SK-MEL-5 (cell line): ENCODE data around the gene ADNP2. TPM values are rescaled to one million over a fixed set of nuclear protein-coding genes. Genes with fewer than 3 reads are reported as not detected.
"Not testable (repeated sequence)": the region's sequence is repeated elsewhere in the genome, so short reads cannot be mapped to it uniquely, and the experiment has no call there.

ENCODE experiments used
- DNase-seq: peaks from one replicate; pipeline ENCODE4 v3.0.0-alpha.2; 2016; ENCODE audit warnings: low read depth, low spot score
- in situ Hi-C: cut with HindIII; loops from 2 replicates; pipeline ENCODE4 v1.10.0; 2016; ENCODE audit warnings: low sequenced_read_pairs, high pct_unique_total_duplicates, low pct_unique_long_range_greater_than_20kb
- total RNA-seq: library from RNA; depleted of rRNA; stranded (reverse); fragments of >200 nt; shearing (Covaris generic); gene quantifications from 2 replicates; pipeline ENCODE4 v1.2.3, GENCODE V29; 2014

The ADNP2 gene
- total RNA-seq, 1 experiment from 2014 or later, result 13.3 TPM

DNA sequence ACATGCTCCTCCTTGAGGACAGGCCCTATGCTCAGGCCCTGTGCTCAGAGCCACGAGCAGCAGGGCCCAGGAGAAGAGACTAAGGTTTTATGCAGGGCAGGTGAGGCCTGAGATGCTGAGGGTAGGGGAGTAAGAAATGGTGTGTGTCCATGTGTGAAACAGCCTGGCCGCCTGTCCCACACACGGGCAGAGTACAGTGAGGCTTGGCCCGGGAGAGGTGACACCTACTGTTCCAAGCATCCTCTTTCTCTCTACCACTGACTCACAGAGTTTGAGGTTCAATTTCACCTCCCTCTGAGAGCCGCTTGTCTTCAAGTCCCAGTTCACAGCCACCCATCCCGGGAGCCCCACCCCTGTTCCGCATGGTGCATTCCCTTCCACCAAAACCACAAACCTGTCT, 54.1 kb downstream of the ADNP2 start:
- in situ Hi-C loops, result no loop called here
- no peak for DNase-seq

DNA sequence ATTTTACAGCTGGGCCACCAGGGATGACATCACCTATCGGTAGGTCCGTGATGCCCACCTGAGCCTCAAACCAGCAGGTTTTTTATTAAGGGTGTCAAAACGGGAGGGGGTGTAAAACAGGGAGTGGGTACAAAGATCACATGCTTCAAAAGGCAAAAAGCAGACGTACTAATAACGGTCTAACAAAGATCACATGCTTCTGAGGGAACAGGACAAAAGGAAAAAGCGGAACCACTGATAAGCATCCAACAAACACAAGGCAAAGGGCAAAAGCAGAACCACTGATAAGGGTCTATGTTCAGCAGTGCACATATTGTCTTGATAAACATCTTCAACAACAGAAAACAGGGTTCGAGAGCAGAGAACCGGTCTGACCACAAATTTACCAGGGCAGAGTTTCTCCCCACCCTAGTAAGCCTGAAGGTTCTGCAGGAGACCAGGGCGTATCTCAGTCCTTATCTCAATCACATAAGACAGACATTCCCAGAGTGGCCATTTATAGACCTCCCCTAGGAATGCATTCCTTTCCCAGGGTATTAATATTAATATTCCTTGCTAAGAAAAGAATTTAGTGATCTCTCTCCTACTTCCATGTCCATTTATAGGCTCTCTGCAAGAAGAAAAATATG, 55.8 kb downstream of the ADNP2 start:
- DNase-seq, in situ Hi-C loops: not testable (repeated sequence)

DNA sequence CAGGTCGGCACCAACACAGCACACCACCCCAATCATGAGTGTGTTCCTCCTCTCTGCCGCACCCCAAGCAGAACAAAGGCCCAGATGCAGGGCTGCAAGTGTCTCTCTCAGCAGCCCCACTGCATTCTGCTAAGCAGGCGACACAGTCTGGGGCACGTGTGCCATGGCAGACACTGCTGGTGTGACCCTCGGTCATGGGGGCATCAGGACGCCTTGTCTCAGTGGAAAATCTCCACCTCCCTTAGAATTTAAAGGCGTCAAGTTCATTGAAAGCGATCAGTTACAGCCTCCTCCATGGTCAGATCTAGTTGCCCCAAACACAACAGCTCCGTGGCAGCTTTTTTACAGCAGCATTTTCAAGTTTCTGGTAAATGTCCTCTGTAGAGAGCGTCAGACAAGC, 57.2 kb downstream of the ADNP2 start:
- in situ Hi-C loops, result no loop called here

GRCh38 chr18:80166725-80167124, 57.7 kb downstream of the ADNP2 start:
- in situ Hi-C loops, result no loop called here
- DNase-seq, result no peak

More for the DNA sequence above, 57.2 kb downstream of the ADNP2 start:
- no peak for DNase-seq

- no peak for DNase-seq
- in situ Hi-C loops, result no loop called here
These were observed 58.3 kb downstream of the ADNP2 start for GRCh38 chr18:80167331-80167730.

DNA sequence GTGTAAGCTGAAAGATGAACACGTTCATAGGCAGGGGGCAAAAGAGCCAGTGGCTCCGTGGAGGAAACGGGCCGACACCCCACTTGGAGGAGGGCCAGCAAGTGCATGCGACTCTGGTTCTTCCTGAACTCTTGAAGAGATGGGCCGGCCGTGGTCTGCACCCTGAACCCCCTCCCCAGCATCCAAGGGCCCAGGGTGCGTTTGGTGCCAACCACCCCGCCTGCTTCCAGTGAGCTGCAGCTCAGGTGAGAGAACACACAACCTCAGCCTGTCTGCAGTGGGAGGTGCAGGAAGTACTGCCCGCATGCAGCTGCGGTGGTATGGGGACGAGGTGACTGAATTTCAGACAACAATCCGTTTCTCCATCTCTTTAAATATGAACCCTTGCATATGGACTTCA, 58.9 kb downstream of the ADNP2 start:
- no peak for DNase-seq
- in situ Hi-C loops, result no loop called here

- no peak for DNase-seq
- in situ Hi-C loops, result no loop called here
These were observed 59.3 kb downstream of the ADNP2 start for GRCh38 chr18:80168346-80168745.

GRCh38 chr18:80168982-80169381, 59.9 kb downstream of the ADNP2 start:
- no peak for DNase-seq
- in situ Hi-C loops, result no loop called here

DNA sequence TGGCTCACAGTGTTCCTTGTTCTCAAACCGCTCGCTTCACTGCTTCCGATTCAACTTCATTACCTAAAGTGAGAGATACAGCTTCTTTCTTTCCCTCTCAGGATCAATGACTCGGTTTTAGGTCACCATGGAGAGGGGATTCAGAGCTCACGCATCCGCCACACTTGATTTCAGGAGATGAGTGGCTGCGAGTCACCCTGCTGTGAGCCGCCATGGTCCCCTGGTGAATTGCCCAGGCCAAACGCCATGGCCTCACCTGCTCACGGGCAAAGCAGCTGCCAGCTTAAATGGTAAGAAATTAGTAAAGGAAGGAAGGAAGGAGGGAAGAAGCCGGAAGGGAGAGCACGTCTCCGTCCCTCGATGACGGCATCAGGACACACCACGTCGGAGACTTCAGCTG, 60.5 kb downstream of the ADNP2 start:
- in situ Hi-C loops, result no loop called here
- DNase-seq, result no peak

- in situ Hi-C loops, result no loop called here
- no peak for DNase-seq
These were observed 61.5 kb downstream of the ADNP2 start for GRCh38 chr18:80170395-80171053.

GRCh38 chr18:80171054-80171872, 62.2 kb downstream of the ADNP2 start:
- DNase-seq, result no peak
- in situ Hi-C loops, result no loop called here

DNA sequence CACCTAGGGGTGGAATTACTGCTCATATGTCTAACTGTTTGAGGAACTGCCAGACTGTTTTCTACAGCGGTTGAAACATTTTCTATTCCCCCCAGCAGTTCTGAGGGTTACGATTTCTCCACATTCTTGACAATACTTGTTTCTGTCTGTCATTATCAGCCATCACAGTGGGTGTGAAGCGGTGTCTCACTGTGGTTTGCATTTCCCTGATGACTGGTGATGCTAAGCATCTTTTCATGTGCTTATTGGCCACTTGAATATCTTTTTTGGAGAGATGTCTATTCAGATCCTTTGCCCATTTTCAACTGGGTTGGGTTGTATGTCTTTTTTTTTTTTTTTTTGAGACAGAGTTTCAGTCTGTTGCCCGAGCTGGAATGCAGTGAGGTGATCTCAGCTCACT, 63.0 kb downstream of the ADNP2 start:
- in situ Hi-C loops, result no loop called here
- no peak for DNase-seq

GRCh38 chr18:80173060-80173459, 64.0 kb downstream of the ADNP2 start:
- DNase-seq, result peak; percentile 11
- in situ Hi-C loops, result no loop called here

DNA sequence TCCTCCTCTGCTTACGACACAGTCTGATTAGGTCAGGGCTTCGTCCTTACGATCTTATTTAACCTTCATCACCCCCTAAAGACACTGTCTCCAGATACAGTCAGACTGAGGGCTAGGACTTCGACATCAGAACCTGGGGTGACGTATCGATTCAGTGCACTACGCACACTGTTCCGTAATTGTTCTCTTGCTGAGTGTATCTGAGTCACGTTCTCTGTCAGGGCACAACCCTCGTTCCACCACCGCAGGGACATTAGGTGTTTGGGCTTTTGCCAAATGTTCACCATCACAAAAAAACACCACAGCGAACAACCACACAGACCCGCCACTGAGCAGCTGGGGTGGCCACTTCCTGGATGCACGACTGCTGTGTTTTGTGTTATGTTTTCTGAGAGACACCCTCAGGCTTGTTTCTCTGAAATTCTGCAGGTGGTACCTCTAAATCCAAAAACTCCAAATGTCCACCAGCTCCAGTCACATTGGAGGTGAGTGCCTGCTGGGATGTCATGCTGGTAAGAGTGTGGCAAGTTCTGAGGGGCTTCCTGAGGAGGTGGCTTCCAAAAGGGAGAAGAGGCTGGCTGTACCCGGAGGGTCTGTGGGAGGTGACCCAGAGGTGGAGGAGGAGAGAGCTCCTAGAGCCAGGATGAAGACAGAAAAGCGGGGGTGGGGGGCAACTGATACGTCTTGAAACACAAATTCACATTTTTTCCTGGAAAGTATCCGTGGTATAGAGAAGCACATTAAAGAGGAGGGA, 66.6 kb downstream of the ADNP2 start:
- DNase-seq, result no peak
- in situ Hi-C loops, result no loop called here

DNA sequence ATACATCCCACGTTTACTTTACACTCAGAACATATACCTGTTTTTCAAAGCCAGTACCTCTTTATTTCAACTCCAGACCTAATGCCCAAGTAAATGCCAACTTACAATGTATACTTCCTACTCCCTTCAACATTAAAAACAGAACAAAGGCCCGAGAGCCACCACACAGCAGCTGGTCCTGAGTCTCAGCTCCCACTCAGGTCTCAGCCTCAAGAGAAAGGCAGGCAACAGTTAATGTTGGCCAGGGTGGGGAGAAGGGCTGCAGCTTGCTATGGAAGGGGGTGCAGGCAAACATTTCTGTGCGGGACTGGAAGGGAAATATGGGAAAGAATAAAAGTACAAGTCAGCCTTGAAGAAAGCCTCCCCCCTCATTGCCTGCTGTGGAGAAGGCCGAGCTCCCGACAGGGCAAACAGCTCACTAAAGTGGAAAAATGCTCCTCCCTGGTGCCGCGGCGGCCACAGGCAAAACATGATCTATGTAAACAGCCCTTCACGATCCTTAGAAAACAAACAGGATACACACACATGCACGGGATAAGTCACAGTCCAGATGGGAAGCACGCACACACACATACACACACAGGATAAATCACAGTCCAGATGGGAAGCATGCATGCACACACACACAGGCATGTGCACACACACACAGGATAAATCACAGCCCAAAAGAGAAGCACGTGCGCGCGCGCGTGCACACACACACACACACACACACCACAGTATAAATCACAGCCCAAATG, 67.4 kb downstream of the ADNP2 start:
- in situ Hi-C loops, result no loop called here
- DNase-seq, result no peak

- no peak for DNase-seq
- in situ Hi-C loops, result no loop called here
These were observed 68.1 kb downstream of the ADNP2 start for GRCh38 chr18:80177128-80177527.
